Measurements from ENCODE around the gene FBN3. TPM values are rescaled to one million over a fixed set of nuclear protein-coding genes. Genes with fewer than 3 reads are reported as not detected.

The FBN3 gene
- total RNA-seq, 1 donor from 2014 or later: 0.57 TPM

DNA sequence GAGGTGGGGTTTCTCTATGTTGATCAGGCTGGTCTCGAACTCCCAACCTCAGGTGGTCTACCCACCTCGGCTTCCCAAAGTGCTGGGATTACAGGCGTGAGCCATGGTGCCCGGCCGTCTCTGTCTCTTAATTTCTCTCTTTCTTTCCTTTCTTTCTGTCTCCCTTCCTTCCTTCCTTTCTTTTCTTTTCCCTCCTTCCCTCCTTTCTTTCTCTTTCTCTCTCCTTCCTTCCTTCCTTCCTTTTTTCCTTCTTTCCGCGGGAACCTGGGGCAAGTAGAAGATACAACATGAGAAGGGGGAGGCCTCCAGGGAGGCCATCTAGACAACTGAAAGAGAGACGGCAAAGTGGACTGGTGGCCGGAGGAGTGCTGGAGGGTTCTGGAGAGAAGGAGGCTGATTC lies 128.7 kb downstream of the FBN3 start:
- H3K4me3 Mint-ChIP-seq (ENCODE audit: unreplicated experiment): no peak overlapping the region
- H3K27ac Mint-ChIP-seq (ENCODE audit: unreplicated experiment): no peak overlapping the region
- H3K4me1 Mint-ChIP-seq (ENCODE audit: low read depth): peaks cover 7% of the 10 kb centered on the region
- H3K36me3 Mint-ChIP-seq (ENCODE audit: low read depth): peaks cover 4% of the 10 kb centered on the region
- TF ChIP-seq, protein P1, sequence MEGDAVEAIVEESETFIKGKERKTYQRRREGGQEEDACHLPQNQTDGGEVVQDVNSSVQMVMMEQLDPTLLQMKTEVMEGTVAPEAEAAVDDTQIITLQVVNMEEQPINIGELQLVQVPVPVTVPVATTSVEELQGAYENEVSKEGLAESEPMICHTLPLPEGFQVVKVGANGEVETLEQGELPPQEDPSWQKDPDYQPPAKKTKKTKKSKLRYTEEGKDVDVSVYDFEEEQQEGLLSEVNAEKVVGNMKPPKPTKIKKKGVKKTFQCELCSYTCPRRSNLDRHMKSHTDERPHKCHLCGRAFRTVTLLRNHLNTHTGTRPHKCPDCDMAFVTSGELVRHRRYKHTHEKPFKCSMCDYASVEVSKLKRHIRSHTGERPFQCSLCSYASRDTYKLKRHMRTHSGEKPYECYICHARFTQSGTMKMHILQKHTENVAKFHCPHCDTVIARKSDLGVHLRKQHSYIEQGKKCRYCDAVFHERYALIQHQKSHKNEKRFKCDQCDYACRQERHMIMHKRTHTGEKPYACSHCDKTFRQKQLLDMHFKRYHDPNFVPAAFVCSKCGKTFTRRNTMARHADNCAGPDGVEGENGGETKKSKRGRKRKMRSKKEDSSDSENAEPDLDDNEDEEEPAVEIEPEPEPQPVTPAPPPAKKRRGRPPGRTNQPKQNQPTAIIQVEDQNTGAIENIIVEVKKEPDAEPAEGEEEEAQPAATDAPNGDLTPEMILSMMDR (IDR thresholded peaks at IDR 0.05): no peak
- H3K27me3 Mint-ChIP-seq (ENCODE audit: low read depth): no peaks in the 10 kb centered on the region
- DNase-seq (ENCODE audit: low spot score): no peak
- no peaks in the 10 kb centered on the region for H3K9me3 Mint-ChIP-seq (ENCODE audit: low read depth)

DNA sequence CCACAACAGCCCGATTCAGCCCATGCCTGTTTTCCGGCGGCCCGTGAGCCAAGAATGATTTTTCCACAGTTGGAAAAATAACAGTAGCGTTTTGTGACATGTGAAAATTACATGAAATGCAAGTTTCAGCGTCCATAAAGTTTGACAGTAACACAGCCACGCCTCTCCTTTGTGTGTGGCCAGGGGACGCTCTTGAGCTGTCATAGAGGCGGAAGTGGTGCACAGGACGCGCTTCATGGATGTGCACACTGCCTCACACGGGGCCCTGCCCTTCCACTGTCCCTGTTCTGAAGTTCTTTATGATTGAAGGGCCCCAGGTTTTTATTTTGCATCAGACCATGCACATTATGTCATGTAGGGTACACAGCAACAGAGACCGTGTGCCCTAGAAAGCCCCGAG lies 131.6 kb downstream of the FBN3 start:
- no peak overlapping the region for H3K4me3 Mint-ChIP-seq (ENCODE audit: unreplicated experiment)
- H3K4me1 Mint-ChIP-seq (ENCODE audit: low read depth): no peaks in the 10 kb centered on the region
- H3K9me3 Mint-ChIP-seq (ENCODE audit: low read depth): no peaks in the 10 kb centered on the region
- peaks cover 5% of the 10 kb centered on the region for H3K36me3 Mint-ChIP-seq (ENCODE audit: low read depth)
- TF ChIP-seq, protein P1 (IDR thresholded peaks at IDR 0.05): peak; percentile 39
- H3K27ac Mint-ChIP-seq (ENCODE audit: unreplicated experiment): no peak overlapping the region
- no peak for DNase-seq (ENCODE audit: low spot score)
- no peaks in the 10 kb centered on the region for H3K27me3 Mint-ChIP-seq (ENCODE audit: low read depth)

Other genes with a start within 250 kb of the FBN3 start
- gene MAP2K7, start 245.7 kb downstream of the FBN3 start, total RNA-seq: 24.4 to 27.5 TPM (median 25.7 TPM) in 3 replicates
- gene TGFBR3L, start 234.8 kb downstream of the FBN3 start, total RNA-seq: 8.1 to 11.6 TPM (median 11.2 TPM) in 3 replicates
- gene SNAPC2, start 229.3 kb downstream of the FBN3 start, total RNA-seq: 17.1 to 27.9 TPM (median 26.4 TPM) in 3 replicates
- gene CTXN1, start 223.5 kb downstream of the FBN3 start, total RNA-seq: 21.8 to 41.5 TPM (median 36.0 TPM) in 3 replicates
- 47.1 to 75.4 TPM (median 68.0 TPM) in 3 replicates for gene TIMM44, start 205.9 kb downstream of the FBN3 start, total RNA-seq
- gene ELAVL1, start 144.0 kb downstream of the FBN3 start, total RNA-seq: 67.9 to 80.5 TPM (median 71.9 TPM) in 3 replicates
- gene CCL25, start 96.8 kb downstream of the FBN3 start, total RNA-seq: not detected in 3 replicates
- 16.3 to 26.0 TPM (median 24.7 TPM) in 3 replicates for gene CERS4, start 59.8 kb upstream of the FBN3 start, total RNA-seq
- gene CD320, start 158.8 kb upstream of the FBN3 start, total RNA-seq: 39.3 to 44.0 TPM (median 41.7 TPM) in 3 replicates
- gene NDUFA7, start 171.8 kb upstream of the FBN3 start, total RNA-seq: 25.0 to 34.1 TPM (median 26.6 TPM) in 3 replicates
- gene RPS28, start 171.9 kb upstream of the FBN3 start, total RNA-seq: 1,057 to 1,248 TPM (median 1,100 TPM) in 3 replicates
- gene KANK3, start 193.7 kb upstream of the FBN3 start, total RNA-seq: 0.56 to 1.2 TPM (median 1.2 TPM) in 3 replicates
- 56.4 to 143 TPM (median 127 TPM) in 3 replicates for gene ANGPTL4, start 214.6 kb upstream of the FBN3 start, total RNA-seq
- gene RAB11B, start 240.8 kb upstream of the FBN3 start, total RNA-seq: 96.4 to 106 TPM (median 104 TPM) in 3 replicates

Data from chondrocyte (in vitro differentiated cells).